NCI-H1092 treated with DMSO at 0.1 percent for 48 hours (cell line): ENCODE results near the gene AHCYL2.
"Not testable (repeated sequence)": the region's sequence is repeated elsewhere in the genome, so short reads cannot be mapped to it uniquely, and the experiment has no call there.

Experiments
- DNase-seq: peaks from one replicate; lab custom pipeline; 2025; lab: John Stamatoyannopoulos, UW

AHCYL2 gene

GRCh38 chr7:129353104-129353503, 128.3 kb downstream of the AHCYL2 start:
- DNase-seq = not testable (repeated sequence)

- no peak for DNase-seq
These were observed 129.8 kb downstream of the AHCYL2 start for GRCh38 chr7:129354428-129355157.

- DNase-seq = no peak
These were observed 131.3 kb downstream of the AHCYL2 start for GRCh38 chr7:129356176-129356575.

- DNase-seq = no peak
These were observed 134.3 kb downstream of the AHCYL2 start for GRCh38 chr7:129359176-129359575.

DNA sequence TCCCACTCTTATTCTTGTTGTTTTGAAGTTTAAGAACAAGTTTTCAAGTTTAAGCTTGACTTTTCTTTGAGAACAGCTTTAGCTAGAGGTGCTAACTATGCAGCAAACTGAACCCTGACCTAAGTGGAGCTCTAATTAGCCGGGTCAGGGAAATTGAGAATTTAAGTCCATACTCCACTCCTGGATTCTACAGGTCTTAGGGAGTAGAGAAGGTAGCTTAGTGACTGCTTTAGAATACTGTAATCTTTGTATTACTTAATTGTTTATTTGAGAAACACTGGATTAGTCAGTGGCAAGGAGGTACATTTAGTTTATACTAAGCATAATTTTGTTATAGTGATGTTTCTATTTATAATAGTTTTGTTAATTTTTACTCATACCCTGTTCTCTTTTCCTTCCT, 134.8 kb downstream of the AHCYL2 start:
- DNase-seq = no peak

DNA sequence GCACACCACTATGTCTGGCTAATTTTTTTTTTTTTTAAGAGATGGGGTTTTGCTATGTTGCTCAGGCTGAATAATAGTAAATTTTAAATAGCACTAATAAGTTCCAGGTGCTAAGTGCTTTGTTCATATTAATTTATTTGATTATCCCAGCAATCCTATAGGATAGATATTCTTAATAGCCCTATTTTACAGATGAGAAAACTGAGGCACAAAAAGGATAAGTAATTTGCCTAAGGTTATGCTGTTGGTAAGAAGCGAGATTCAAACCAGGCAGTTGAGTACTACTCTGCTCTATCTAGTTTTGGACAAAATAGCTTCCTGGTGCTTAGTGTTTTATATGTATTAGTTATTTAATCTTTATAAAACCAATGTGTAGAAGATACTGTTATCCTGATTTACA, 136.9 kb downstream of the AHCYL2 start:
- no peak for DNase-seq

DNA sequence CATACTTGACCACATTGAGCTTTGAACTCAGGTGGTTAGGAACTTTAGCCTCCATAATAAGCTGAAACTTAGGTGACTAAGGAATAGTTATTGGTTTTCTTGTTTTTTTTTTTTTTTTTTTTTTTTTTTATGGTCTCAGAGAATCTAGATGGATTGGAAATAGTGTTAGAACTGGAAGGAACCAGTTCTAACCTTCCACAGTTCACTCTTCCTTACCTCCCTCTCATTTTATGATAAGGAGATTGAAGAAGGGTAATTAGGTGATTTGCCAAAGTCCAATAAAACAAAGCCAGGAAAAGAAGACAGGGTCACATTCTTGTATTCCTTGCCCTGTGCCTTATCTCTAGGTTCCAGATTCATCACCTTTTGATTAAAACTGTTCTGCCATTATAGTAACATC, 137.7 kb downstream of the AHCYL2 start:
- no peak for DNase-seq

GRCh38 chr7:129367349-129367699, 142.5 kb downstream of the AHCYL2 start:
- DNase-seq = no peak

GRCh38 chr7:129367700-129368388, 143.0 kb downstream of the AHCYL2 start:
- peak; percentile 69 for DNase-seq

DNA sequence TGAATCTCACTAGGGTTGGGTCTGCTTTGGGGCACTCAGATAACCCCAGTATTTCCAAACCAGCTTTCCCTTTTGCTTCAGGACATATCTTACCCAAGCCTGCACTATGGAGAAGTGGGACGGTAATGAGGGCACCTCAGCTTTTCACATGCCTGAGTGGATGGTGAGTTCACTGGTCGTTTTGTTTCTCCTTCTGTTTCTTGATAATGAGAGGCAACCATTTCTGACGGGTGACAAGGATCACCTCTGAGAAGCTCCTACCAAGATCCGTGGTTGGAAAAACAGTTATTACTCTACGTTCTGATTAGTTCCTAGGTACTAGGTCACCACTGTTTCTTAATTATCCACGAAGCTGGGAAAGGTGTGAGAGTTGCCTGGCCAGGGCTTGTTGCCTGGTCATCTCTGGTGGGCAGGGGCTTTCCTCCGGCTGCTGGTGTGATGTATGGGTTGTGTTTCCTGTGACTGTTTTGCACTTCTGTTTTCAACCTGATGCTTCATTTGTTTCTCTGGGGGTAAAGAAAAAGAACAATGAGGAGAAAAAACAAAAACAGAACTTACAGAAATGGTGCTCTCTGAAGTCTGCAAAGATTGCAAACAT, 143.7 kb downstream of the AHCYL2 start:
- DNase-seq = no peak

- DNase-seq = not testable (repeated sequence)
These were observed 144.6 kb downstream of the AHCYL2 start for GRCh38 chr7:129369447-129369846.

DNA sequence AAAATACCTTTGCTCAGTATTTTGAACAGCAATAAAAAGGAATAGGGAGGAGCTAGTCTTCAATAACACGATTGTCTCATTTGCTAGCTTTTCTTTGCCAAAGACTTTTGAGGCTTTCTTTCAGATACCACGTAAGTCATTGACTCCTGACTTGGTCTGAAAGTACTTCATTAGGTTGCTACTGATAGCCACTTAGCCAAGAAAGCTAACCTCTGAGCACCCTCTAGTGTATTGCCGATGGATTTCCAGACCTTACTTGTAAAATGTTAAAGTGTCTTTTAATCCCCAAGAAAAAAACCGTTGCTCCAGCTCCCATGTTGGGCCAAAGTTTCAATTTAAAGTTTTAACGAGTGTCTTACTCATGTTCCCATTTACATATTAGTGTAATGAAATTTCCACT, 146.0 kb downstream of the AHCYL2 start:
- no peak for DNase-seq

GRCh38 chr7:129371487-129371886, 146.7 kb downstream of the AHCYL2 start:
- DNase-seq = no peak

GRCh38 chr7:129373651-129374428, 149.0 kb downstream of the AHCYL2 start:
- no peak for DNase-seq

- DNase-seq = no peak
These were observed 150.5 kb downstream of the AHCYL2 start for GRCh38 chr7:129375141-129375938.

DNA sequence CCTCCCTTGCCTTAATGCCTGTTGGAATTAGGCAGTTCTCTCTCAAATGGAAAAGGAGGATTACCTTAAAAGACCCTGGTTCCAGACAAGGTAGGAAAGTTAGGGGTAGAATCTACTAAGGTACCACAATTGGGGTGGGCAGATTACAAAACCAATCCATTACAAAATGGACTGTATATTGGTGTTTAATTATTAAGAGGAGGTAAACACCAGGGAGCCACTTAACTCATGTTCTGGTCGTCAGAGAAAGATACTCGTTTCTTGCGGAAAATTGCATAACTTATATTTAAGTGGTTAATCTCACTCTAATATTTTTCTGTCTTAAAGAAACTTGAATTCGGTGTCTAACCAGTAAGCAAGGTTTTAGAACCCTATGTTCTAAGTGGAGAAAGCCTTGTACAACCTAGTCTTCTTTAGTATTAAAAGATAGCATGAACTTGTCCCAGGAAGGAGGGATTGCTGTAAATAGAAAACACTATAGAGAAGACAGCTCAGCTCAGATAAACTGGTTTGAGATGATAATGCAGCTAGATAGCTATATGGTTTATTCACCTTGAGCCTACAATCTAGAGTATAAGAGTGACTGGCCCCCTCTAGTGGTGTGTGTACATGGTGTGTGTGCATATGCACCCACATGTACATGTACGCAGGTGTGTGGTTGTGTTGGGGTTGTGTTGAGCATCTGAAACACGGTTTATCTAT, 151.4 kb downstream of the AHCYL2 start:
- DNase-seq = peak; percentile 55

- DNase-seq = no peak
These were observed 152.2 kb downstream of the AHCYL2 start for GRCh38 chr7:129376778-129377700.

DNA sequence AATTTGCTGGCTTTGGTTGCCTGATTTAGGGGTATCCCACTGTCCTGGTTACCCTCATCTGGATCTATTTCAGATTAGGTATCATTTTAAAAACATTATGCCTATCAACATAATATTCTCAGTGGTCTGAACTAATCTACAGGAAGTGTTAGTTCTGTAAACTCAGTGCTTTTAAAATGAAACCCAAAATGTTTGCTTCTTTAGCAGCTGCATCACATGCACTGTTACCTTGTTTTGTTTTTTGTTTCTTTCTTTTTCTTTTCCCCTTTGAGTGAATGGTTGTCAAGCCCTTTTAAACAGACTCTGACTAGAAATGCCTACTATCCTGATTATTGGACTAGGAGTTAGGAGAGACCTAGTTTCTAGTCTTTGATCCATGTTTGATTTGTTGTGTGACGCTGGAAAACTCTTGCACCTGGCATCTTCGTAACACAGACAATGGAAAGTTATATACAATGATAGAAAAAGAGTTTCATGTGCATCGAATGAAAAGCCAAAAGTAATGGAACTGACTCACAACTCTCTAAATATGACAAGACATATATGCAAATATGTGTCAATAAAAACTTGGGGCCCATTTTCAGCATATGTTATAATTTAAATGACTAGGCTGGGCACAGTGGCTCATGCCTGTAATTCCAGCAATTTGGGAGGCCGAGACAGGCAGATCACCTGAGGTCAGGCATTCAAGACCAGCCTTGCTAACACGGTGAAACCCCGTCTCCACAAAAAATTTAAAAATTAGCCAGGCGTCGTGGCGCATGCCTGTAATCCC, 157.1 kb downstream of the AHCYL2 start:
- no peak for DNase-seq

GRCh38 chr7:129383542-129384132, 158.8 kb downstream of the AHCYL2 start:
- no peak for DNase-seq
